Measurements from ENCODE around the gene ZNF362. TPM values are rescaled to one million over a fixed set of nuclear protein-coding genes. Genes with fewer than 3 reads are reported as not detected.

The ZNF362 gene
- total RNA-seq, 1 donor from 2014 or later = 85.0 TPM

GRCh38 chr1:33261344-33261743, 5.1 kb downstream of the ZNF362 start:
- H3K4me3 Mint-ChIP-seq (ENCODE audit: unreplicated experiment) = no peak overlapping the region
- no peak for TF ChIP-seq CTCF (IDR thresholded peaks at IDR 0.05)
- H3K27me3 Mint-ChIP-seq (ENCODE audit: low read depth) = no peaks in the 10 kb centered on the region
- no peak for DNase-seq (ENCODE audit: low spot score)
- H3K36me3 Mint-ChIP-seq (ENCODE audit: low read depth) = peaks cover 4% of the 10 kb centered on the region
- peak overlapping the region; percentile 60 for H3K27ac Mint-ChIP-seq (ENCODE audit: unreplicated experiment)
- H3K4me1 Mint-ChIP-seq (ENCODE audit: low read depth) = peaks cover 73% of the 10 kb centered on the region
- H3K9me3 Mint-ChIP-seq (ENCODE audit: low read depth) = no peaks in the 10 kb centered on the region

- TF ChIP-seq CTCF (IDR thresholded peaks at IDR 0.05) = no peak
- Mint-ChIP-seq H3K36me3 (ENCODE audit: low read depth) (peaks cover 4% of the 10 kb centered on the region), H3K9me3 (ENCODE audit: low read depth) (no peaks in the 10 kb centered on the region), H3K4me1 (ENCODE audit: low read depth) (peaks cover 86% of the 10 kb centered on the region), H3K27ac (ENCODE audit: unreplicated experiment) (peak overlapping the region; percentile 36), H3K4me3 (ENCODE audit: unreplicated experiment) (no peak overlapping the region), H3K27me3 (ENCODE audit: low read depth) (no peaks in the 10 kb centered on the region)
- DNase-seq (ENCODE audit: low spot score) = no peak
These were observed 7.7 kb downstream of the ZNF362 start for GRCh38 chr1:33263890-33264504.

GRCh38 chr1:33265780-33266605, 9.7 kb downstream of the ZNF362 start:
- Mint-ChIP-seq H3K27ac (ENCODE audit: unreplicated experiment) (peak overlapping the region; percentile 61), H3K4me1 (ENCODE audit: low read depth) (peaks cover 75% of the 10 kb centered on the region), H3K9me3 (ENCODE audit: low read depth) (no peaks in the 10 kb centered on the region), H3K36me3 (ENCODE audit: low read depth) (peaks cover 8% of the 10 kb centered on the region), H3K27me3 (ENCODE audit: low read depth) (no peaks in the 10 kb centered on the region), H3K4me3 (ENCODE audit: unreplicated experiment) (no peak overlapping the region)
- no peak for DNase-seq (ENCODE audit: low spot score)
- TF ChIP-seq CTCF (IDR thresholded peaks at IDR 0.05) = no peak

- no peaks in the 10 kb centered on the region for H3K27me3 Mint-ChIP-seq (ENCODE audit: low read depth)
- H3K4me1 Mint-ChIP-seq (ENCODE audit: low read depth) = peaks cover 74% of the 10 kb centered on the region
- H3K27ac Mint-ChIP-seq (ENCODE audit: unreplicated experiment) = no peak overlapping the region
- no peak for DNase-seq (ENCODE audit: low spot score)
- TF ChIP-seq CTCF (IDR thresholded peaks at IDR 0.05) = no peak
- peaks cover 7% of the 10 kb centered on the region for H3K36me3 Mint-ChIP-seq (ENCODE audit: low read depth)
- H3K9me3 Mint-ChIP-seq (ENCODE audit: low read depth) = no peaks in the 10 kb centered on the region
- H3K4me3 Mint-ChIP-seq (ENCODE audit: unreplicated experiment) = no peak overlapping the region
These were observed 10.5 kb downstream of the ZNF362 start for GRCh38 chr1:33266766-33267165.

- DNase-seq (ENCODE audit: low spot score) = no peak
- no peak for TF ChIP-seq CTCF (IDR thresholded peaks at IDR 0.05)
- peaks cover 5% of the 10 kb centered on the region for H3K36me3 Mint-ChIP-seq (ENCODE audit: low read depth)
- peak overlapping the region; percentile 32 for H3K27ac Mint-ChIP-seq (ENCODE audit: unreplicated experiment)
- H3K9me3 Mint-ChIP-seq (ENCODE audit: low read depth) = no peaks in the 10 kb centered on the region
- H3K4me1 Mint-ChIP-seq (ENCODE audit: low read depth) = peaks cover 74% of the 10 kb centered on the region
- no peak overlapping the region for H3K4me3 Mint-ChIP-seq (ENCODE audit: unreplicated experiment)
- H3K27me3 Mint-ChIP-seq (ENCODE audit: low read depth) = no peaks in the 10 kb centered on the region
These were observed 11.3 kb downstream of the ZNF362 start for GRCh38 chr1:33267468-33268205.
